GM10248 (cell line): ENCODE measurements around the gene FBXL14.

Source experiments
- CTCF ChIA-PET: fragments of 300-600 bp; sonication (Branson Sonifier 250); formaldehyde crosslinking; extraction: SDS; loops from one replicate; lab custom pipeline; 2021; ENCODE audit warnings: antibody characterized with exemption; lab: Yijun Ruan, JAX
- POLR2A ChIA-PET: fragments of 350-650 bp; sonication (Branson Sonifier 250); formaldehyde crosslinking; extraction: SDS; loops from one replicate; lab custom pipeline; 2020; ENCODE audit warnings: antibody characterized with exemption; lab: Yijun Ruan, JAX
- DNase-seq: peaks from one replicate; pipeline ENCODE4 v3.0.0; 2012; ENCODE audit errors: extremely low spot score
- TF ChIP-seq, protein P1 (sequence below): IDR thresholded peaks from 2 replicates; pipeline ENCODE4 v1.5.1; 2012; ENCODE audit warnings: mild to moderate bottlenecking, low read depth; ENCODE audit errors: extremely low read depth, missing control alignments, control extremely low read depth

Gene FBXL14

DNA sequence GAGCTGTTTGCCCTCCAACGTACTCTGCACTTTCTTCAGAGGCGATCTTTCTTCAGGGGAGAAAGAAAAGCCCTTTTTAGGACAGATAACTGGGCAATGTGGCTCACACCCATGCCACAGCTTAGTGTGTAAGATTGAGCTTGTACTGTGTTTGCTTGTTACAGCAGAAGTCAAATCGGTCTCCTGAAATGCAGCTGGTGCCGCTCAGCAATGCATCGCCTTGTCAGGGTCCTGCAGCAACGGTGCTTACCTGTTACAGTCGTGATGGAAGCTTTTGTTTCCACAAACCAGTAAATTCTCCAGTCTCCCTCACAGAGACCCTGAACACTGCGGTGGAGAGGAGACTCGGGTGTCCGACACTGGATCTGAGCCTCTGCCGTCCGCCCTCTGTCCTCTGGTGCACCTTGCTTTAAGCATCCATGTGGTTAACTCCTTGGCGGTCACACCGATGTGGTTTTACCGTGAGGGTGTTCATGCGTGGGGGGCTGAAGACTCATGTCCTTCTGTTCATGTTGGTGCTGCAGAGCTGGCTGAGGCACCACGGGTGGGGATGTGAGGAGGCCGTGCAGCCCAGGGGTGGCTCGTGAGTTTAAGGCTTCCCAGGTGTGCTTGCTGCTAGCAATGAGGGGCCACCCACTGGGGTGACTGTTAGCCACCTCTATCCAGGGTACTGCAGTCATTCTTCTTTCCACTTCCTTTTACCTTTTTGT is 47.3 kb downstream of the FBXL14 start:
- TF ChIP-seq, protein P1, sequence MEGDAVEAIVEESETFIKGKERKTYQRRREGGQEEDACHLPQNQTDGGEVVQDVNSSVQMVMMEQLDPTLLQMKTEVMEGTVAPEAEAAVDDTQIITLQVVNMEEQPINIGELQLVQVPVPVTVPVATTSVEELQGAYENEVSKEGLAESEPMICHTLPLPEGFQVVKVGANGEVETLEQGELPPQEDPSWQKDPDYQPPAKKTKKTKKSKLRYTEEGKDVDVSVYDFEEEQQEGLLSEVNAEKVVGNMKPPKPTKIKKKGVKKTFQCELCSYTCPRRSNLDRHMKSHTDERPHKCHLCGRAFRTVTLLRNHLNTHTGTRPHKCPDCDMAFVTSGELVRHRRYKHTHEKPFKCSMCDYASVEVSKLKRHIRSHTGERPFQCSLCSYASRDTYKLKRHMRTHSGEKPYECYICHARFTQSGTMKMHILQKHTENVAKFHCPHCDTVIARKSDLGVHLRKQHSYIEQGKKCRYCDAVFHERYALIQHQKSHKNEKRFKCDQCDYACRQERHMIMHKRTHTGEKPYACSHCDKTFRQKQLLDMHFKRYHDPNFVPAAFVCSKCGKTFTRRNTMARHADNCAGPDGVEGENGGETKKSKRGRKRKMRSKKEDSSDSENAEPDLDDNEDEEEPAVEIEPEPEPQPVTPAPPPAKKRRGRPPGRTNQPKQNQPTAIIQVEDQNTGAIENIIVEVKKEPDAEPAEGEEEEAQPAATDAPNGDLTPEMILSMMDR: no peak
- ChIA-PET CTCF (interaction anchor here (0.6 to 5.0 kb wide), 4 partner anchors 9 to 429 kb away, joined by 3 to 19 read pairs (median 8); no protein-coding TSS in a partner anchor), POLR2A (no interaction called here)
- DNase-seq: no peak

DNA sequence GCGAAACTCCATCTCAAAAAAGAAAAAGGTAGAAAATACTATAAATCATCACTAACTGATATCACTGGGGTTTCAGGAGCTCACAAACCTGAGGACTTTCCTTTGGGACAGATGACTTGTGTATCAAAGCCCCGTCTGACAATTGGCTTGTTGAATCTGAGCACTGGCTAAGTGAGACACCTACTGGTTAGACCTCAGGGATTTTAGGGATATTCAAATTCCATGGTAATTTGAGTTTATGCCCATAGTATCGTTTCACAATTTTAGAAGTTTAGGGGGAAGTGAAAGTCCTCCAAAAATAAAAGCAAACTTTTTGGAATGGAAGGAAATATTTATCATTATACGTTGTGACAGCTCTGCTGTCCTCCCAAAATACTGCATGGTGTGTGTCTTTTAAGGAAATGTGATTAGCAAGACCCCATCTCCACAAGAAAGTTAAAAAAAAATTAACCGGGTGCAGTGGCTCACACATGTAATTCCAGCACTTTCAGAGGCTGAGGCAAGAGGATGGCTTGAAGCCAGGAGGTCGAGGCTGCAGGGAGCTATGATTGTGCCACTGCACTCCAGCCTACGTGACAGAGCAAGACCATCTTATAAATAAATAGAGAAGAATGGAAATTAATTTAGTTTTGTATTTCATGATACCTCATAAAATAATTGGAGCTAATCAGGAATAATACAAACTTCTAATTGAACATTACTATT is 49.2 kb downstream of the FBXL14 start:
- TF ChIP-seq, protein P1: no peak
- ChIA-PET CTCF (interaction anchor here (1.3 to 5.0 kb wide), 4 partner anchors 8 to 427 kb away, joined by 3 to 19 read pairs (median 8); no protein-coding TSS in a partner anchor), POLR2A (no interaction called here)
- DNase-seq: no peak

DNA sequence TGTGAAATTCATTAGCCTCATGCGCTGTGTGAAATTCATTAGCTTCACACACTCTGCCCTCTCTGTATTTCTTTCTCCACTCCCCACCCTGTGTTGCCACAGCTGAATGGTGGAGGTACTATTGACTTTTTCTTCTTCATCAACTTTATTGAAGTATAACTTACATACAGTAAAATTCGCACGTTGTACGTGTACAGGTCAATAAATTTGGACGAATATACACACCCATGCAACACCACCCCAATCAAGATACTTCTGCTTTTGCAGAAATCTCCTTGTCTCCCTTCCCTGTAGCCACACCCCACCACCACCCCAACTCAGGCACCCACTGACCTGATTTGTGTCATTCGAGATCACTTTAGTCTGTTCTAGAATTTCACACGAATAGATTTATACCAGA is 51.8 kb downstream of the FBXL14 start:
- POLR2A ChIA-PET: no interaction called here
- CTCF ChIA-PET: interaction anchor here (1.8 to 5.0 kb wide), 3 partner anchors 8 to 40 kb away, joined by 5 to 19 read pairs (median 9); no protein-coding TSS in a partner anchor
- no peak for DNase-seq
- TF ChIP-seq, protein P1: no peak

GRCh38 chr12:1540690-1541089 is 53.7 kb downstream of the FBXL14 start:
- no peak for DNase-seq
- ChIA-PET POLR2A (no interaction called here), CTCF (interaction anchor here (1.8 to 3.0 kb wide), 2 partner anchors 8 to 42 kb away, joined by 5 to 9 read pairs; no protein-coding TSS in a partner anchor)
- TF ChIP-seq, protein P1: no peak

- CTCF ChIA-PET: interaction anchor here (0.7 kb wide), 1 partner anchor 63 kb away, joined by 3 read pairs; no protein-coding TSS in a partner anchor
- TF ChIP-seq, protein P1: no peak
- POLR2A ChIA-PET: no interaction called here
- no peak for DNase-seq
These were observed 55.2 kb downstream of the FBXL14 start for GRCh38 chr12:1539135-1539534.

- TF ChIP-seq, protein P1: no peak
- ChIA-PET CTCF (interaction anchor here (1.5 to 2.2 kb wide), 3 partner anchors 9 to 46 kb away, joined by 3 to 7 read pairs (median 7); no protein-coding TSS in a partner anchor), POLR2A (no interaction called here)
- no peak for DNase-seq
These were observed 57.6 kb downstream of the FBXL14 start for GRCh38 chr12:1536817-1537216.
